NCI-H1417 (cell line): ENCODE results near the gene LKAAEAR1.
A peak's percentile ranks its signal among the peaks of the same experiment; 100 is the strongest.

ENCODE experiments used
- DNase-seq, 3 experiments: peaks; one replicate each; lab custom pipeline; 2025; lab: John Stamatoyannopoulos, UW

The LKAAEAR1 gene

GRCh38 chr20:64050261-64051032, 33.8 kb downstream of the LKAAEAR1 start:
- DNase-seq = no peak

DNA sequence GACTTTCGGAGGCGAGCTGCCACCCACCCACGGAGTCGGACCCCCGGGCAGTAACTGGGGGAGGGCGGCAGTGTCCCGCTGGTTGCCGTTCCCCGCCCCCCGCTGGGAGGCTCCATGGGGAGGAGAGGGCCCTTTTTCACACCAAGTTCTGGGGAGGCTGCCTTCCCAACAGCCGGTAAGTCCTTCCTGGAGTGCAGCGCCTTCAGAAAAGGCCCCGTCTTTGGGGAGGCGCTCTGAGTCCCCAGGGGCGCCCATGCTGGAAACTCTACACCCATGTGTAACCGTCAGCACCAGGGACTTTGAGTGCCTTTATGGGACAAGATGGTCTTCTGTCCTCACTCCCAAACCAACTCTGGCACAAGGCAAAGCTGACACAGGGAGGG, 34.3 kb downstream of the LKAAEAR1 start:
- DNase-seq = no peak

DNA sequence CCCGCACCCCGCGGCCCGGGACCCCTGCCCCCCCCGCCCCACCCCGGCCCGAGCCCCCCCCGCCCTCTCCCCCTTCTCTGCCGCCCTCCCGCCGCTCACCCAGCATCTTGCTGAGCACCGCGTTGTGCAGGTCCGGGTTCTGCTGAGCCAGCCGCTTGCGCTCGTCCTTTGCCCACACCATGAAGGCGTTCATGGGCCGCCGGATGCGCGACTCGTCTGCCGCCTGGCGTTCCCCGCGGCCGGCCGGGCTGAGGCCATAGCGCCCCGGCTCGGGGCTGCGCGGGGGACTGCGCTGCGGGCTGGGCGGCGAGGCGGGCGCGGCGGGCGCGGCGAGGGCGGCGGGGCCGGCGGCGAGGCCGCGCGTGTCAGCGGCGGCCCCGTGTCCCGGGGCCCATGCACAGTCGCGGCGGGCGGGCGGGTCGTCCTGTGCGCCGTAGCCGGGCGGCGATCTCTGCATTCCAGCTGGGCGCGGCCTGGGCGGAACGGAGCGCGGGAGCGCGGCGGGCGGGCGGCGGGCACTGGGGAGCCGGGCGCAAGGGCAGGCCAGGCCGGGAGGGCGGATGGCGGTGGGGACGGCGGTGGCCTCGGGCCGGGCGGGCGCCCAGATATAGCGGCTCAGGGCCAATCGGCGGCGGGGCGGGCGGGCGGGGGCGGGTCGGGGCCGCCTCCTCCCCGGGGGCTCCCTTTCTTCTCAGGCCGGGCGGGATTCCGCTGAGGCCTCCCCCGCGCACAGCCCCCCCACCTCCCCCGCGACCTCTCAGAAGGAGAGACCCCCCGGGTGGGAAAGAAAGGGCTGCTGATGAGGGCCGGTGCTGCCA, 34.9 kb downstream of the LKAAEAR1 start, which contains the start of gene SOX18:
TSS of gene SOX18 (minus strand) at position 580 of the 818 bp plus-strand sequence. CDS start at position 457, 123 bp downstream.
- DNase-seq = peak in 1 of 3 experiments; percentile 51

- DNase-seq = peak in 2 of 3 experiments; percentile 32 to 63
These were observed 35.7 kb downstream of the LKAAEAR1 start for GRCh38 chr20:64048402-64049044.

DNA sequence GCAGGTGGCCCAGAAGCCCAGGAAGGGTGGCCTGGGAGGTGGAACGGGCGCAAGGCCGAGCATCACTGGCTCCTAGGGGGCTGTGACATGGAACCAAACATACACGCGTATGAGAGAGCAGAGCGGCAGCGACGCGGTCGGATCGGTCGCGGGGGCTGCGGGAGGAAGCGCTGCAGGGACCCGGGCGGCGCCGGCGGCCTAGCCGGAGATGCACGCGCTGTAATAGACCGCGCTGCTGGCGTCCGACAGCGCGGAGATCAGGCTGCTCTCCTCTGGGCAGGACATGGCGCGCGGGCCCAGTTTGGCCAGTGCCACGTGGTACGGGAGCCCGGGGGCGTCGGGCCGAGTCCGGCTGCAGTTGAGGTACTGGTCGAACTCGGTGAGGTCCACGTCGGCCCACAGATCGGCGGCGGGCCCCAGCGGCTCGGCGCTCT, 36.2 kb downstream of the LKAAEAR1 start:
- DNase-seq = peak in 2 of 3 experiments; percentile 48 to 51

DNA sequence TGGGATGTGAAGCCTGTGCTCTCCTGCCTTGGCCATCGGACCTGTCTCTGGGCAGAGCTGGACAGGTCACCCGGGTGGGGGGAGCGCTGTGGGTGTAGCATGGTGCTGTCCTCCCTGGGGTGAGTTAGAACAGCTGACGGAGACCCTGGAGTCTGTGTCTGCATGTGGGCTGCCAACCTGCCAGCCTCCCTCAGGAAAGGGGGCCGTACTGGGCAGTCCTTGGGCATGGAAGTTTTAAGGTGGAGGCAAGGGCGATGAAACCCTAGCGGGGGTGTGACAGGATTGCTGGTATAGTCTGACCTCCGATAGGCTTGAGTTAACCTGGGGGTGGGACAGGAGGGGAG, 37.2 kb downstream of the LKAAEAR1 start:
- DNase-seq = no peak

- no peak for DNase-seq
These were observed 38.7 kb downstream of the LKAAEAR1 start for GRCh38 chr20:64045346-64046011.

- peak in 1 of 3 experiments; percentile 49 for DNase-seq
These were observed 39.5 kb downstream of the LKAAEAR1 start for GRCh38 chr20:64044484-64045247.

GRCh38 chr20:64043768-64044167, 40.4 kb downstream of the LKAAEAR1 start:
- no peak for DNase-seq

DNA sequence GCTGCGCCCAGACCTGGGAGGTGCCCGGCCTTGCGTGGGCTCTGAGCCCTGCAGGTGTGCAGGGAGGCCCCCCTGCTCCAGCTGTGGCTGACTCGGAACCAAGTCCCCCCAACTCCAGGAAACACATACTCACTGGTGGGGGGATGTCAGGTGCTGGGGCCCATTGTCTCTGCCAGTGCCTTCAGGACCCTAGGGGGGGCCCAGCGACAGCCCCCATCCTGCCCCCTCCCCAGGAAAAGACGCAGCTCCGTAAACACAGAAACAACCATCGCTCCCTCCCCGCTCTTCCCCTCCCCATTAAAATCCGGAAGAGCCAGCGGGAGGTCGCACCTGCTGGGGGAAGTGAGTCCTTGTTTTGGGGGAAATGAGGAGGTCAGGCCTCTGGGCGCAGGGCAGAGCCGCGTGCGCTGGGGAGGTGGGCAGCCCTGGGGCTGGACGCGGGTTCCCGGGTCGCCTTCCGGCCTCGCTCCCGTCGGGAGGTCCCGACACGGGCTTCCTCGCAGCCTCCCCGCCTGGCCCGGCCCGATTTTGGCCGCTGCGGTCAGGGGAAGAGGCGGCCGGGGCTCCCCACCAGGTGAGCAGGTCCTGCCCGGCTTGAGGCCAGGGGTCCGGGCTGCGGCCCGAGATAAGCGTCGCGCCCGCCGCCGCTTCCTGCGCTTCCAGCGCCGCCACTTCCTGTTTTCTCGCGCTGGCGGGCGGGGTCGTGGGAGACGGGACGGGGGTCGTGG, 42.0 kb downstream of the LKAAEAR1 start:
- peak in 2 of 3 experiments; percentile 48 to 52 for DNase-seq

DNA sequence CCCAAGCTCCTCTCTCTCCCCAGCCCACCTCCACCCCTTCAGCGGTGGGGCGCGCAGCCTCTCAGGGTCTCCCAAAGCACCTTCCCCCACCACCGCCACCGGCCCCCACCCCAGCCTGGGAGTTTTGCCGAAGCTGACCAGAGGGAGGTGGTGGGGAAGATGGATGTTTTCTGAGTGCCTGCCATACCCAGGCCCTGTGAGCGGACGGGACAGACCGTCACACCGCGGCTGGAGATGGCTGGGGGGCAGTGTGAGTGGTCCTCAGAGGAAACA, 42.5 kb downstream of the LKAAEAR1 start:
- no peak for DNase-seq

DNA sequence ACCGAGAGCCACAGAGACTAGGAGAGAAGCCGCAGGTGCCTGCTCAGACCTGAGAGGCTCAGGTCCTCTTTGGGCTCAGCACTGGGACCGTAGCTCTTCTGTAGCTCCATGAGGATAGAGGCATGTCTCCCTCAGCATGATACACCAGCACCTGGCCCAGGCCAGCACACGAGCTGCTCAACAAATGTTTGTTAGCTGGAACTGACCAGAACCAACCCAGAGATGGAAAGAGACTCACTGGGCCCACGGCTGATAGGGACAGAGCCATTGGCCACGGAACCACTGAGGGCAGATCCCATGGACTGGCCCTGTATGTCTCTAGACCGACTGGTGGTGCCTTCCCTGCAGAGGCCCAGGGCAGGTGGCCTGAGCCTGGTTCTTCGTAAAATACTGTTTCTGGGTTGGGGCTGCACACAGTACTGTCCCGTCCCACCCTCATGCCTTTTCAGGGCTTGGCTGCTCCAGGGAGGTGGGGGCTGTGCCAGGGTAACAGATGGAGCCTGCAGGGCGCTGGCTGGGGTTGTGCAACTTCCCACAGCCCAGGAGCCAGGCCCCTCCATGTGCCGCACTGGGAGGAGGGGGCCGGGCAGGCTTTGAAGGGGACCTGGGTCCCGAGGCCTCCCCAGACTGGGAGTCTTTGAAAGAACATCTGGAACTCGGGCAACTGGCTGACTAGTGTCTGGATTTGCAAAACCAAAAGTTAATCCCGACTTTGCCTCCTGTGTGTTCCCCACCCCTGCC, 43.0 kb downstream of the LKAAEAR1 start:
- no peak for DNase-seq

DNA sequence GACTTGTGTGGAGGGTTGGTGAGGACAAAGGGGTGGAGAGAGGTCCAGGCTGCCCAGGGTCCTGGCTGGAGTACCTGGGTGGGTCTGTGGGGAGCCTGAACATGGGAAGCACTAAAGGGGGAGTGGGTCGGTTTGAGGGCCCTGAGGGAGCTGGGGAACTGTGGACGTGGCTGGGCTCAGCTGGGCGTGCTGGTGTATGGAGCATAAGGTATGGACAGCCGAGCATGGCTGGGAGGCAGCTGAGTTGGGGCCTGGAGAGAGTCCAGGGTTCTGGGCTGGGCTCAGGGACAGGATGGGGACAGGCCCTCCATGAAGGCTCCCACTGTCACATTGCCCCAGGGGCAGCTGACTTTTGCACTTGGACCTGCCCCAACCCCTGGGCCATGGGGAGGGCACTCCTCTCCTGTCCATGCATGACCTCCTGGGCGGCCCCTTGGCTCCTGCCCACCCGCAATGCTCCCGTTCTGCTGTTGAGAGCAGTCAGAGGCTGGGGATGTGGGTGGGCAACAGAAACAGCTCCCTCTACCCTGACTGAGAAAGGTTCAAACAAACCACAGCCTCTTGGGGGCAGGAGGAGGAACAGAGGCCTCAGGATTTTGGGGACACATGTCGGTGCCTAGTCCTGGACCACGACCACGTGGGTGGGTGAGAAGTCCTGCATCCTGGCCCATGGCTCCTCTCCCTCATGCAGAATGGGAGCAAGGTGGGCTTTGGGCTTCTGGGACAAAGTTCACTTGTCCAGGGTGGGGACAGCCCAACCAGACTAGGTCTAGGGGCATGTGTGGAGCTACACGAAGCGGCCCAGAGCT, 43.8 kb downstream of the LKAAEAR1 start:
- DNase-seq = no peak

- DNase-seq = no peak
These were observed 44.7 kb downstream of the LKAAEAR1 start for GRCh38 chr20:64039293-64040160.

DNA sequence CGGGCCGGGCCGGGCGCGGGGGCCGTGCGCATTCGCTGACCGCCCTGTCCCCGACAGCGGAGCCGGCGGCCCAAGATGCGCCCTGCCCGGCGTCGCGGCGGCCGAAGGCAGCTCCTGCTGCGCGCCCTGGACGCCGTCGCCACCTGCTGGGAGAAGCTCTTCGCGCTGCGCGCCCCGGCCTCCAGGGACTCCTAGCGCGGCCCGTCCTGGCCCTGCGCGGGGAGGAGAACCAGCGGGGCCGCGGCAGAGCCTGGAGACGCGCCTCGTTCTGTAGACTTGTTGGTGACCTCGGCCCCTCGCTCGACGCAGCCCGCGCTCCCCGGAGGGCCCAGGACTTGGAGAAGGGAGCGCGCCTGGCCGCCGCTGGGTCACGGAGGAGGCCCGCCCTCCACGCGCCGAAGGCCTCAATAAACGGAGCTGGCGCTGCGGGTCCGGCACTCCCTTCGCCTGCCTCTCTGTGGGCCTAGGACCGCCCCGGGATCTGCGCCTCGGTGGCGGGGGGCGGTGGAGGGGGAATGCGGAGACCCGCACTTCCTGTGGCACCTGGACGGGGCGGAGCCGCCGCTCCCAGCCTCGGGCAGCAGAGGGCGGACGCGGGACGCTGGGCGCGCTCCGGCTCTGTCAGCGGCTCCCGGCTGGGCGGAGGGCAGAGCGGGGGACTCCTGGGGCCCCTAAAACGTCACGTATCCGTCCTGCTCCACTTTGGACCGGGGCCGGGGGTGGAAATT, 45.5 kb downstream of the LKAAEAR1 start:
- peak; percentile 51 to 89 (median 83) for DNase-seq

- peak; percentile 37 to 89 (median 78) for DNase-seq
These were observed 46.0 kb downstream of the LKAAEAR1 start for GRCh38 chr20:64038224-64038564.

- peak in 1 of 3 experiments; percentile 60 for DNase-seq
These were observed 46.5 kb downstream of the LKAAEAR1 start for GRCh38 chr20:64037498-64038213.
